ENCODE measurements around the gene CEP78.

DNA sequence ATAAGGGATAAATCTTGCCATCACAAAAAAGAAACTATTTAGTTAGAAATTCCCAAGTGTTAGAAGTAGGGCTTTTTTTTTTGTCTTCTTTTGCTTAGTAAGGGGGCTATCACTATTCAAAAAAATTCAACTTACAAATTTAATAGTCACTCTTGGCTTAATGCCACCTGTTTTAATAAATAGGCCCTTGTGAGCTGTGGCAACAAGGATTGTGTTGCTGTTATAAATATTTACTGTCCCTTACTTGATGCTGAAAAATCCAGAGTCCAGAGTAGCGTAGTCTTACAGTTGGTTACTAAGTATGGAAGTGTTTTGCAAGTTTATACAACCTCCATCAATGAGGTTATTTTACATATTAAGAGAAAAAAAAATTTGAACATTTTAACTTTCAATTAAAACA is 21.4 kb upstream of the CEP78 start:
- TF ChIP-seq POLR2A (IDR thresholded peaks at IDR 0.05; ENCODE audit: low read depth, low read length) (no peak), POLR2AphosphoS5 (IDR thresholded peaks at IDR 0.05; ENCODE audit: low read depth, low read length) (no peak), TAF1 (IDR thresholded peaks at IDR 0.05; ENCODE audit: low read depth, low read length) (no peak), POU2F2 (IDR thresholded peaks at IDR 0.05; ENCODE audit: low read depth, low read length) (no peak), SPI1 (IDR thresholded peaks at IDR 0.05; ENCODE audit: low read depth, low read length) (no peak), PAX5 (IDR thresholded peaks at IDR 0.05; ENCODE audit: insufficient read depth, low read length, severe bottlenecking) (no peak)
